UCSD-AML1 (cell line): Measurements from ENCODE around the gene DBH.

Source experiments
- DNase-seq: peaks from one replicate; lab custom pipeline; 2025; ENCODE audit not compliant: unreplicated experiment; lab: John Stamatoyannopoulos, UW

DBH gene

DNA sequence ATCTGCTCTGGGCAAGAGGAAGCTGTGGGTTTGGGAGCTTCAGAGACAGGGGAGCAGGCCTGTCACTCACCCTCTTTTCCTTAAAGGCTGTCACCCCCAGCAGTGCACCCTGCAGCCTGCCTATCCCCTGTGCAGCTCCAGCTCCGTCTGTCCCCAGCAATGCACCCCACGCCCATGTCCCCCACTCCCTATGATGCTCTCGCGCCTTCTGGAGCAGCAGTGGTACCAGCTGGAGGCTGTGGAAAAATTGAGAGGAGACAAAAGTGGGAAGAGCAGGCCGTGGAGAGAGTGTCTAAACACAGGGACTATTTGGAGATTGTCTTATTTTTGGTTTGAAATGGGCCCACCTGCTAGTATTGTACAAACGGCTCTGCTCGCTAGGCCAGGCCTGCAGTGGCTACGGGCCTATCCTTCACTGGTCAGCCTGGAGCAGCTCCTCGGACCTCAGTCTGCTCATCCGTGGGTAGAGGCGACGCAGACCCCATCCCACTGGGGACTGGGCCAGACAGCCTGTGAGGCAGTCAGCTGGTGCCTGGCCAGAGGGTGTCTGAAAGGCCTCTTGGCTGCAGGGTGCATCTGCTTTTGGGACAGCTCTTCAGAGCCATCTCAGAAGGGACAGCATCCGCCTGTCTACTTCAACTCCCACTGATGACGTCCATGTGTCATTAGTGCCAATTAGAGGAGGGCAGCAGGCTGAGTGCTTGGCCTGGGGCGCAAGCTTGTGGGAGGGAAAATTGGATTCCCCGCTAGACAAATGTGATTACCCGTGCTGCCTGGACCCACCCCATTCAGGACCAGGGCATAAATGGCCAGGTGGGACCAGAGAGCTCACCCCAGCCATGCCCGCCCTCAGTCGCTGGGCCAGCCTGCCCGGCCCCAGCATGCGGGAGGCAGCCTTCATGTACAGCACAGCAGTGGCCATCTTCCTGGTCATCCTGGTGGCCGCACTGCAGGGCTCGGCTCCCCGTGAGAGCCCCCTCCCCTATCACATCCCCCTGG, at the start of gene DBH:
Gene DBH, plus strand, starts transcription at position 831 of the 999 bp plus-strand sequence. Its CDS starts 9 bp downstream, at position 840.
- DNase-seq, result no peak

- DNase-seq, result no peak
Measured at GRCh38 chr9:133587051-133587450, 49.1 kb upstream of the DBH start.

- DNase-seq, result no peak
Measured at GRCh38 chr9:133587466-133587865, 48.7 kb upstream of the DBH start.

DNA sequence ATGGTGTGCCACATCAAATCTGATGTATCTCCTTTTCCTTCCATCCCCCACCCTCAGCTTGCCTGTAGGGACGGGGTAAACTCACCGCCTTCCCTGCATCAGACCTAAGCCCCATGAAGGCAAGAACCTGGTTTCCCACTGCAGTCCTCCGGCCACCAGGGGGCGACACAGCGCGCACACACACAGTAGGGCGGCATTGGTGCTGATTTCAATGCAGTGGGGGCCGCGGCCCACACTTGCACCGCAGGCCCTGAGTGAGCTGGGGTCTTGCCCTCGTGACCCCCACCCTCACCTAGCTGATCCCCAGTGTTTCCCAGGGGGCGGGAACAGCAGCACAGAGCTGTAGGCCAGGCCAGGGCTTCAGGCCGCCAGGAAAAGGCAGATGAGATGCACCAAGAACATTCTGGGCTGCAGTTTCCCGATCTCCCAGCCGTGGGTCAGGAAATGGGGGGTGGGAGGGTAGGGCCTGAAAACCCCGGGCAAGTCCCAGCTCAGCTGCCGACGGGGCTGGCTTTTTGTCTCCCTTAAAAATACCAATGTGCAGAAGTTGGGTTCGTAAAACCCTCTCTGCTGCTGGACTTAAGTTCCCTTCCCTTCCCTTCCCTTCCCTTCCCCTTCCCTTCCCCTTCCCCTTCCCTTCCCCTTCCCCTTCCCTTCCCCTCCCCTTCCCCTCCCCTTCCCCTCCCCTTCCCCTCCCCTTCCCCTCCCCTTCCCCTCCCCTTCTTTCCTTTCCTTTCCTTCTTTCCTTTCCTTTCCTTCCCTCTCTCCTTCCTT, 46.5 kb upstream of the DBH start:
- peak; percentile 14 for DNase-seq

- no peak for DNase-seq
Measured at GRCh38 chr9:133590231-133590855, 45.8 kb upstream of the DBH start.

- DNase-seq, result no peak
Measured at GRCh38 chr9:133591116-133591910, 44.9 kb upstream of the DBH start.

GRCh38 chr9:133591985-133592384, 44.2 kb upstream of the DBH start:
- no peak for DNase-seq

- no peak for DNase-seq
Measured at GRCh38 chr9:133592731-133593409, 43.3 kb upstream of the DBH start.

DNA sequence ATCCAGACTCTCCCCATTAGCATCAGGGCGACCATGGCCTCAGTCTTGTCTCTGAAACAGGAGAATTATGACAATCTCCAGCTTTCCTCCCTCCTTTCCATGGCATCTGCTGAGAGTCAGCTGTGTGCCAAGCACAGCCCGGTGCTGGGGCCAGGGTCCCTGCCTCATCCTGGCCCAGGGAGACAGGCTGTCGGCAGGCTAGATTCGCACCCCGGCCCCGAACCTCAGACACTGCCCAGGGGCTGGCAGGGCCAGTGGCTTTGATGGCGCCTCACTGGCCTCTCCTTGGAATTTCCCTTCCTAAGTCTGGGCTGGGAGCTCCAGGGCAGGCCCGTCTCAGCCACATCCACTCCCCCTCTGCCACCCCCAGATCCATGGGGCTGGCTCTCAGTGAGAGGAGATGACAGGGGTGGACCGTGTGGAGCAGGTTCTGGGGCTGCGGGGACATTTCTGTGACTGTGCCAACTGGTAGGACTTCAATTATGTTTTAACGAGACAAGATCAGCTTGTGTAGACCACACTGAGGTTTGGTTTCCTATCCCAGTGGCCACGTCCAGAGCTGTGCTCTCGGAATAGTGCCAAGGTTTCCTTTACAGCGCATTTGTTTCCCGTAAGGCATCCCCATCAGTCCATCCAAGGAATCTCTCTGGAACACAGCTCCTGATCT, 42.4 kb upstream of the DBH start:
- DNase-seq, result no peak

GRCh38 chr9:133594310-133594709, 41.9 kb upstream of the DBH start:
- no peak for DNase-seq

DNA sequence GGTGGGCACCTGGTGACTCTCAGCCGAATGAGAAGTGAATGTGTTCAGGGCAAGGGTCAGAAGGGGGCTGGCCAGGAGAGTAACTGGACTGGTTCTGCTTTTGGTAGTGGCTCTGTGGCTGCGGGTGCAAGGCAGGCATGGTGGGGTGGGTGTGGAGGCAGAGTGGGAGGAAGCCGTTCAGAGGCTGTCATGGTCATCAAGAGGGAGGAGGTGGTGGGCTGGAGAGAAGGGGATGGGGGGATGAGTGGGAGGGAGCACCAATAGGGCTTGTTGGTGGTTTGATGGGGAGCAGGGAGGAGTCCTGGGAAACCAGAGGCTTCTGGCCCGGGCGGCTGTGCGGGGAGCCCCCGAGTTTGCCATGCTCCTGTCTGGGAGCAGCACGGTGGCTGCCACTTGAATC, 40.3 kb upstream of the DBH start:
- DNase-seq, result no peak

DNA sequence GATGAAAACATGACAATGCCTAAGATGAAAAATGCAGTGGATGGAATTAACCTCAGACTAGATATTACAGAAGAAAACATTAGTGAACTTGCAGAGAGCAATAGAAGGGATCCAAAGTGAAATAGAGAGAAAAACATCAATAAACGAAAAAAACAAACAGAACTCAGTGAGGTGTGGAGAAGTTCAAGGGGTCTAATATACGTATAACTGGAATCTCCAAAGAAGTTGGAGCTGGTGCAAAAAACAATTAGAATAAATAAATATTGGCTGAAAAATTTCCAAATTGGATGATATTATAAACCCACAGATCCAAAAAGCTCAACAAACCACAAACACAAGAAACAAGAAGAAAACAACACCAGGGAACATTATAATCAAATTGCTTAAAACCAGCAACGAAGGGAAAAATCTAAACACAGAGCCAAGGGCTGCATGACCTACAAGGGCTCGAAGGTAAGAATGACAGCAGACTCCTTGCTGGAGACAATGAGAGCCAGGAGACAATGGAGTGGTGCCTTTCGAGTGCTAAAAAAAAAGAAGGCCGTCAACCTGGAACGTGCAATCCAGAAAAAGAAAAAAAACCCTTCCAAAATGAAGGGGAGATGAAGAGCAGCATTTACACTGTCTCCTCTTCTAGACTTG, 38.7 kb upstream of the DBH start:
- no peak for DNase-seq

GRCh38 chr9:133598978-133599377, 37.2 kb upstream of the DBH start:
- no peak for DNase-seq

- no peak for DNase-seq
Measured at GRCh38 chr9:133599470-133600173, 36.5 kb upstream of the DBH start.

- DNase-seq, result no peak
Measured at GRCh38 chr9:133600739-133601138, 35.4 kb upstream of the DBH start.

GRCh38 chr9:133601746-133602145, 34.4 kb upstream of the DBH start:
- no peak for DNase-seq

- no peak for DNase-seq
Measured at GRCh38 chr9:133602277-133602676, 33.9 kb upstream of the DBH start.

DNA sequence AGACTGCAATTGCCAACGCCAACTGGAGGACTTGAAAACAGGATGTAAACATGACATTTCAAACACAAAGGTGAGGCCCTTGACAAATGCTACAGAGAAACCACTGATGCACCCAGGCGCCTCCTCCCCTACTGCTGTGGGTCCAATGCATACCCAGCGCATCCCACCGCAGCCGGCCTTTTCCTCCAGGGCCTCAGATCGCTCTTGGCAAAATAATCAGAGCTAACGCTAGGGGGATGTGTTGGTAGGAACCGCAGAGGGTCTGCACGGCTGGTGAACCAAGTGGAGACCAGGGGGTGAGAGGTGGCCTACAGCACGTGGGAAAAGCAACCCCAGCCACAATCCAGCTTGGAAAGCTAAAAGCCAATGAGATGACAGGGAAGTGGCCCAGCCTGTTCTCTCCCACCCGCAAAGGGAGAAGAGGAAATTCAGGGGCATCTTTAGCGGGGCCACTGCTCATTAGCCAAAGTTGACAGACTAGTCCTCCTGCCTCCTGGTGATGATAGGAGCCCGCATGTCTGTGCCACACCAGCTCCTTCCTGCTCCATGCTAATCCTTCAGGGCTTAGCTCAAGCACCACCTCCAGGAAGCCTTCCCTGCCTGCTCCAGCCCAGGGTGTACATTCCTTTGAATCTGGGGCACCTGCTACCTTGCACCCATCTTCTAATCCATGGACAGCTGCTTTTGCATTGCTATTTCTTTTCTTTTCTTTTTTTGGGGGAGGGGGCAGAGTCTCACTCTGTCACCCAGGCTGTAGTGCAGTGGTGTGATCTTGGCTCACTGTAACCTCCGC, 32.8 kb upstream of the DBH start:
- no peak for DNase-seq
